ENCODE results near the gene VMP1. TPM values are rescaled to one million over a fixed set of nuclear protein-coding genes. Genes with fewer than 3 reads are reported as not detected.

VMP1 gene
- total and polyA plus RNA-seq, 2 of the 13 experiments (the other 11 are each of a cell fraction or from before 2014, with no cell fraction given) = 186 to 271 TPM

GRCh38 chr17:59829217-59830006 is 122.0 kb downstream of the VMP1 start (continued):
- TF ChIP-seq ARID4A (CRISPR knock-in tag; IDR thresholded peaks at IDR 0.05; ENCODE audit: borderline replicate concordance) = no peak; the same call in 1 of the 2 replicates
- no peak for TF ChIP-seq ZBTB3 (CRISPR knock-in tag; IDR thresholded peaks at IDR 0.05; ENCODE audit: borderline replicate concordance, low read depth)
- TF ChIP-seq ZNF407 (CRISPR knock-in tag; IDR thresholded peaks at IDR 0.05; ENCODE audit: not compliant biosample characterization) = no peak
- TF ChIP-seq CENPBD1 (CRISPR knock-in tag; IDR thresholded peaks at IDR 0.05; ENCODE audit: borderline replicate concordance, low read depth) = no peak
- TF ChIP-seq ESRRA (CRISPR knock-in tag; IDR thresholded peaks at IDR 0.05; ENCODE audit: low read depth) = peak; percentile 67; the same call in 1 of the 2 replicates
- no peak for TF ChIP-seq ATF7 (IDR thresholded peaks at IDR 0.05)
- no peak for TF ChIP-seq ATF7 (CRISPR knock-in tag; IDR thresholded peaks at IDR 0.05)
- TF ChIP-seq CREB3 (CRISPR knock-in tag; IDR thresholded peaks at IDR 0.05) = no peak
- TF ChIP-seq YY1 (IDR thresholded peaks at IDR 0.05; ENCODE audit: insufficient read depth, insufficient replicate concordance, low read depth, low read length) = peak; percentile 20
- no peak for TF ChIP-seq ZBTB37 (CRISPR knock-in tag; IDR thresholded peaks at IDR 0.05)
